GM19043 (cell line): ENCODE data around the gene LRFN2.

Experiments
- ATAC-seq: cut with Tn5 transposase; IDR thresholded peaks from one replicate; pipeline ENCODE4 v1.9.1; 2021; ENCODE audit warnings: low read depth; ENCODE audit not compliant: unreplicated experiment

LRFN2 gene

GRCh38 chr6:40587240-40588069, at the start of gene LRFN2:
Gene LRFN2, minus strand, starts transcription at chr6:40587364.
- ATAC-seq: peak; percentile 79

GRCh38 chr6:40634429-40634828, 47.3 kb upstream of the LRFN2 start:
- no peak for ATAC-seq

- no peak for ATAC-seq
Measured at GRCh38 chr6:40631744-40632143, 44.6 kb upstream of the LRFN2 start.

- no peak for ATAC-seq
Measured at GRCh38 chr6:40630488-40630887, 43.3 kb upstream of the LRFN2 start.

- no peak for ATAC-seq
Measured at GRCh38 chr6:40630051-40630450, 42.9 kb upstream of the LRFN2 start.

GRCh38 chr6:40629463-40629862, 42.3 kb upstream of the LRFN2 start:
- ATAC-seq: no peak

- ATAC-seq: no peak
Measured at GRCh38 chr6:40627316-40627715, 40.2 kb upstream of the LRFN2 start.

GRCh38 chr6:40626886-40627285, 39.7 kb upstream of the LRFN2 start:
- no peak for ATAC-seq

- ATAC-seq: no peak
Measured at GRCh38 chr6:40623932-40624331, 36.8 kb upstream of the LRFN2 start.

- no peak for ATAC-seq
Measured at GRCh38 chr6:40623178-40623577, 36.0 kb upstream of the LRFN2 start.

GRCh38 chr6:40620574-40621240, 33.5 kb upstream of the LRFN2 start:
- no peak for ATAC-seq

GRCh38 chr6:40614671-40615070, 27.5 kb upstream of the LRFN2 start:
- no peak for ATAC-seq

GRCh38 chr6:40611912-40612311, 24.7 kb upstream of the LRFN2 start:
- no peak for ATAC-seq

GRCh38 chr6:40611434-40611833, 24.3 kb upstream of the LRFN2 start:
- ATAC-seq: no peak

- no peak for ATAC-seq
Measured at GRCh38 chr6:40610229-40610628, 23.1 kb upstream of the LRFN2 start.

- ATAC-seq: no peak
Measured at GRCh38 chr6:40606981-40607380, 19.8 kb upstream of the LRFN2 start.

- no peak for ATAC-seq
Measured at GRCh38 chr6:40606526-40606925, 19.4 kb upstream of the LRFN2 start.

GRCh38 chr6:40604082-40604481, 16.9 kb upstream of the LRFN2 start:
- ATAC-seq: no peak

- no peak for ATAC-seq
Measured at GRCh38 chr6:40599555-40599954, 12.4 kb upstream of the LRFN2 start.

GRCh38 chr6:40598516-40598915, 11.4 kb upstream of the LRFN2 start:
- ATAC-seq: no peak

GRCh38 chr6:40597301-40597700, 10.1 kb upstream of the LRFN2 start:
- no peak for ATAC-seq

GRCh38 chr6:40588480-40588879, 1.3 kb upstream of the LRFN2 start:
- no peak for ATAC-seq
